K562 (cell line): ENCODE measurements around the gene SYNE2. TPM values are rescaled to one million over a fixed set of nuclear protein-coding genes. Genes with fewer than 3 reads are reported as not detected.

ENCODE experiments used
- C11orf30 ChIP-seq: fragments of 450-650 bp; IDR thresholded peaks from 2 replicates; pipeline ENCODE4 v1.6.1; 2016; ENCODE audit warnings: low read depth, mild to moderate bottlenecking
- CCNT2 ChIP-seq: IDR thresholded peaks from 2 replicates; pipeline ENCODE4 v1.6.1; 2011; ENCODE audit warnings: borderline replicate concordance, low read depth, mild to moderate bottlenecking, moderate library complexity, mixed read lengths, low read length; ENCODE audit not compliant: insufficient read length; ENCODE audit errors: extremely low read depth
- ETS2 ChIP-seq: IDR thresholded peaks from 2 replicates; pipeline ENCODE4 v1.6.1; 2016; ENCODE audit warnings: borderline replicate concordance, missing genetic modification characterization, mild to moderate bottlenecking, moderate library complexity, missing compliant biosample characterization; ENCODE audit not compliant: poor library complexity, severe bottlenecking
- HIVEP1 ChIP-seq: fragments of 250-450 bp; sonication (Bioruptor Pico); IDR thresholded peaks from 2 replicates; pipeline ENCODE4 v1.4.0; 2020; ENCODE audit warnings: mild to moderate bottlenecking
- HOXB6 ChIP-seq: fragments of 250-450 bp; sonication (Bioruptor Pico); IDR thresholded peaks from 2 replicates; pipeline ENCODE4 v1.5.1; 2022; ENCODE audit warnings: mild to moderate bottlenecking, borderline replicate concordance
- RBM25 ChIP-seq: fragments of 200-400 bp; formaldehyde crosslinking; IDR thresholded peaks from 2 replicates; pipeline ENCODE4 v1.6.1; 2018; ENCODE audit warnings: low read length, low read depth, moderate library complexity; ENCODE audit not compliant: severe bottlenecking
- ZFP1 ChIP-seq: fragments of 450-650 bp; formaldehyde crosslinking; IDR thresholded peaks from 2 replicates; pipeline ENCODE4 v1.4.0; 2020; ENCODE audit warnings: mild to moderate bottlenecking, mixed read lengths
- ZNF143 ChIP-seq: sonication (generic); formaldehyde crosslinking; IDR thresholded peaks from 2 replicates; pipeline ENCODE4 v1.9.0; 2022; ENCODE audit warnings: mild to moderate bottlenecking, missing genetic modification reagents
- ZNF644 ChIP-seq: fragments of 200-800 bp; sonication (Bioruptor generic); IDR thresholded peaks from 2 replicates; pipeline ENCODE4 v1.6.1; 2016; ENCODE audit warnings: low read depth, missing genetic modification characterization, missing compliant biosample characterization
- polyA plus RNA-seq, 8 experiments: library from polyadenylated mRNA; depleted of rRNA in 4 of 8; stranded (reverse) in 5 of 8; unstranded in 3 of 8; fragments of >200 nt; fragmentation: Nextera tagmentation in 2 of 8; fragmentation: Illumina TruSeq in 1 of 8; extraction: Ambion mirVana in 2 of 8; extraction: Trizol in 1 of 8; gene quantifications; 2 replicates each; pipeline versions ENCODE4 v1.2.1 to v1.2.3, GENCODE V29; 2011 to 2014; ENCODE audit warnings: inconsistent platforms in 1 of 8, missing spikeins in 1 of 8
- total RNA-seq, 7 experiments: library from RNA; depleted of rRNA in 6 of 7; stranded (reverse); fragments of >200 nt in 6 of 7; fragmentation: Illumina TruSeq in 2 of 7; extraction: Trizol in 2 of 7; gene quantifications; 2 replicates each; pipeline versions ENCODE4 v1.2.1 to v1.2.3, GENCODE V29; 2011 to 2021; ENCODE audit warnings: low replicate concordance in 1 of 7
- TF ChIP-seq, protein P1 (sequence below): sonication (generic); formaldehyde crosslinking; IDR thresholded peaks from 2 replicates; pipeline ENCODE4 v1.8.1; 2023; ENCODE audit warnings: mild to moderate bottlenecking, missing genetic modification reagents
- TF ChIP-seq, protein P2 (sequence below): fragments of 450-650 bp; IDR thresholded peaks from 2 replicates; pipeline ENCODE4 v1.6.1; 2016; ENCODE audit warnings: low read depth, mild to moderate bottlenecking, moderate library complexity

The SYNE2 gene
- total and polyA plus RNA-seq, 9 of the 15 experiments (the other 6 are each of a cell fraction or from before 2014, with no cell fraction given) = 0.06 to 0.53 (median 0.11) TPM

DNA sequence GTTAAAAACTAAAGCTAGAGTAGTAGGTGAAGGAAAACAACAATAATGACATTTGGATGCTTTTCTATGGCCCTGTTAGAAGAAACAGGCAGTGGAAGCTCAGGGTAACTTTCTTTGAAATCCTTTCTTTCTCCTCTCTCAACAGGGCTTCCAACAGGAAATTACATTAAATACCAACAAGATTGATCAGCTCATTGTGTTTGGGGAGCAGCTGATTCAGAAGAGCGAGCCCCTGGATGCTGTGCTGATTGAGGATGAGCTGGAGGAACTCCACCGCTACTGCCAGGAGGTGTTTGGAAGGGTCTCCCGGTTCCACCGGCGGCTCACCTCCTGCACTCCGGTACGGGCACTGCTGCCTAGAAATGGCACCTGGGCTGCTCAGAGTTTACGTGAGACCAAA lies 359.9 kb downstream of the SYNE2 start (continued):
- no peak for TF ChIP-seq CCNT2
- TF ChIP-seq, protein P1, sequence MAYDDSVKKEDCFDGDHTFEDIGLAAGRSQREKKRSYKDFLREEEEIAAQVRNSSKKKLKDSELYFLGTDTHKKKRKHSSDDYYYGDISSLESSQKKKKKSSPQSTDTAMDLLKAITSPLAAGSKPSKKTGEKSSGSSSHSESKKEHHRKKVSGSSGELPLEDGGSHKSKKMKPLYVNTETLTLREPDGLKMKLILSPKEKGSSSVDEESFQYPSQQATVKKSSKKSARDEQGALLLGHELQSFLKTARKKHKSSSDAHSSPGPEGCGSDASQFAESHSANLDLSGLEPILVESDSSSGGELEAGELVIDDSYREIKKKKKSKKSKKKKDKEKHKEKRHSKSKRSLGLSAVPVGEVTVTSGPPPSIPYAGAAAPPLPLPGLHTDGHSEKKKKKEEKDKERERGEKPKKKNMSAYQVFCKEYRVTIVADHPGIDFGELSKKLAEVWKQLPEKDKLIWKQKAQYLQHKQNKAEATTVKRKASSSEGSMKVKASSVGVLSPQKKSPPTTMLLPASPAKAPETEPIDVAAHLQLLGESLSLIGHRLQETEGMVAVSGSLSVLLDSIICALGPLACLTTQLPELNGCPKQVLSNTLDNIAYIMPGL (CRISPR knock-in tag) = no peak
- TF ChIP-seq HIVEP1 (CRISPR knock-in tag) = no peak
- no peak for TF ChIP-seq ZNF143 (CRISPR knock-in tag)
- no peak for TF ChIP-seq ZNF644 (tag)
- no peak for TF ChIP-seq ZFP1 (CRISPR knock-in tag)
- TF ChIP-seq RBM25 = no peak
- TF ChIP-seq ETS2 = no peak
- TF ChIP-seq, protein P2, sequence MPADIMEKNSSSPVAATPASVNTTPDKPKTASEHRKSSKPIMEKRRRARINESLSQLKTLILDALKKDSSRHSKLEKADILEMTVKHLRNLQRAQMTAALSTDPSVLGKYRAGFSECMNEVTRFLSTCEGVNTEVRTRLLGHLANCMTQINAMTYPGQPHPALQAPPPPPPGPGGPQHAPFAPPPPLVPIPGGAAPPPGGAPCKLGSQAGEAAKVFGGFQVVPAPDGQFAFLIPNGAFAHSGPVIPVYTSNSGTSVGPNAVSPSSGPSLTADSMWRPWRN = no peak
- TF ChIP-seq HOXB6 (CRISPR knock-in tag) = no peak
- TF ChIP-seq C11orf30 = no peak
